Measurements from ENCODE around the gene MBD5. TPM values are rescaled to one million over a fixed set of nuclear protein-coding genes. Genes with fewer than 3 reads are reported as not detected.

The MBD5 gene
- total RNA-seq, 1 donor from 2014 or later = 4.1 TPM

DNA sequence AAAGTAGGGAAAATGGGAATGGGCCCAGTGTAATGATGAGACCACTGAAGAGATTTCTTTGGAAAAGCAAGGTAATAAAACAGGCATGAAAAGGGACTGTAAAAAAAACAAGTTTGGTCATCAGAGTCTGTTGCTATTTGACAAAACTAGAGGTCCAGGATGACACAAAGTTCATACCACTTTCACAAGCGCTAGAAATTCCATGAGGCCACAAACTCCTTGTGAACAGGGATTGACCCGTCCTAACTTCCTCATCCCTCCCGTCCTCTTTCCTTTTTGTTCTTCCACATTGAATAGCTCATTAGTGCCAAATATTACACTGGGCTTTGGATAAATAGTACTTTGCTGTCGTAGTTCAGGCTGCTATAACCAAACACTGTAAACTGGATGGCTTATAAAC lies 434.9 kb downstream of the MBD5 start:
- no peak for DNase-seq (ENCODE audit: low read depth in 2 of 2)

GRCh38 chr2:148458171-148458570 lies 437.3 kb downstream of the MBD5 start:
- no peak for DNase-seq (ENCODE audit: low read depth in 2 of 2)

DNA sequence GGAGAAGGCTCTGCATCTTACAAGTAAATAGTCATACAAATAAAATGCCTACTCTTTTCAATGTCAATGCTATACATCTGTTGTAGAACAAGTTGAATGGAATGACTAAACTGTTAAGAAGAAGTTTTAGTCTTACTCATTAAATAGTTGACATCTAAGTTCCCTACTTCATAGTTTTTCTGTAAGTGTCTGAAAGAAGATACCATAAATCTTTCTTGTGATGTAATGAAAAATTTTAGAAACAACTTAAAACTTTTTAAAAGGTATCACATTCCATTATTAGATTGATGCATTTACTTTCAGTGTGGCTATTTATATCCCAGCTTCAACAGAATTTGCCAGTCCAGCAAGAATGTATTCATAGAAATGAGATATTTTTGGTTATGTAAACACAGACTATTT lies 438.5 kb downstream of the MBD5 start:
- no peak for DNase-seq (ENCODE audit: low read depth in 2 of 2)

DNA sequence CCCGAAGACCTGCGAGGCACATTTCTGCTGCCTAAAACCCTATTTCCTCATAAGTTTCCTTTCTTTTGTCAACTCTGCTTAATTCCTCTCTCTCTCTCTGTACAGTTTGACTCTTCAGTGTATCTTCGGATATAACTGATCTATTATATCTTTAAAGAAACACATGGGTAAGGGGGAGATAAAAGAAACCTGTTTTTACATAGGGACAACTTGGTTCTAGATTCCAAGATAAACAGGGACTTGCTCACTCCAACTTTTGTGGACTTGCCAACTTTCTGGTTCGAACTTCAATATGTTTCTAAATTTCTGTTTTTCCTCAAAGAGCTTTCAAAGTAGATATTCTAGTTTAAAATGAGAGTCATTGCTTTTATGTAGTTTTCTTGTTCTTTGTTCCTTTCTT lies 441.0 kb downstream of the MBD5 start:
- no peak for DNase-seq (ENCODE audit: low read depth in 2 of 2)

DNA sequence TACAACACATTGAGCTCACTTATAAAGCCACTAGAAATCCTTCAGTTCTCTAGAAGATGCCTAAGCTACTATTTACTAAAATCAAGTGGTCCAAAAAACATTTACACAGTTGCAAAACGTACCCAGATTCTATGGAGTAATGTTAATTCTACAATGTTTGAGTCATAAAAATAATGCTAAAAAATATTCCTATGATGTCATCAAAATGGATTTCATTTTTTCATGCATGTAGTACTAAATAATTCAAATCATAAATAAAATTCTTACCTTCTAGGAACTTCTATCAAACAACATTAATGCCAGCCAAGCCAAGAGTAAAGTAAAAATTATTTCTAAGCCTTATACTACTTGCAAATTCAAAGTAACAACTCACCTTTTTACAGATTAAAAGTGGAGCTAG lies 454.7 kb downstream of the MBD5 start:
- no peak for DNase-seq (ENCODE audit: low read depth in 2 of 2)

DNA sequence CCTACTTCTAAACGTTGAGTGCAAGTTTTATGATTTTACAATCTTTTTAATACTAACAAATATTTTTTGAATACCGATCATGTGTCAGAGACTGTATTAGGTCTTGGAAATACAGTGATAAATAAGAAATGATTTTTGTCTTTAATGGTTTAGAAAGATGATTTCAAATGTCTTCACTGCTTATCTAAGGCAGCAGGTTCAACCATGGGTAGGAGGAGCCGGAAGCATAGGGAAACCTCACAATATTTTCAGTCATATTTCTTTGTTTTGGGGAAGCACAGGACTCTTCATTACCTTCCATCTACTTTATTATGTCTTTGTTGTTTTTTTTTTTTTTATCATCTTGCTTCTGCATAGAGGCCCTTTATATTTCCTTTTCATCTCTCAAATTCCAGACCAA lies 458.5 kb downstream of the MBD5 start:
- no peak for DNase-seq (ENCODE audit: low read depth in 2 of 2)

DNA sequence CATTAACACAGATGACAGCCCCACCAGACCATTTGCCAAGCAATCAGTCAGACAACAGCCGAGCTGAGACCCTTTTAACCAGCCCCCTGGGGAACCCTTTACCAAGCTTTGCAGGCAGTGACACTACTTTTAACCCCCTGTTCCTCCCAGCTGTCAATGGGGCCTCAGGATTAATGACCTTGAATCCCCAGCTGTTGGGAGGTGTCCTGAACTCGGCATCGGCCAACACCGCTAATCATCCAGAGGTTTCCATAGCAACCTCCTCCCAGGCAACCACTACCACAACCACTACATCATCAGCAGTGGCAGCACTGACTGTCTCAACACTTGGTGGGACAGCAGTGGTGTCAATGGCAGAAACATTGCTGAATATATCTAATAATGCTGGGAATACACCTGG lies 462.8 kb downstream of the MBD5 start:
- no peak for DNase-seq (ENCODE audit: low read depth in 2 of 2)

DNA sequence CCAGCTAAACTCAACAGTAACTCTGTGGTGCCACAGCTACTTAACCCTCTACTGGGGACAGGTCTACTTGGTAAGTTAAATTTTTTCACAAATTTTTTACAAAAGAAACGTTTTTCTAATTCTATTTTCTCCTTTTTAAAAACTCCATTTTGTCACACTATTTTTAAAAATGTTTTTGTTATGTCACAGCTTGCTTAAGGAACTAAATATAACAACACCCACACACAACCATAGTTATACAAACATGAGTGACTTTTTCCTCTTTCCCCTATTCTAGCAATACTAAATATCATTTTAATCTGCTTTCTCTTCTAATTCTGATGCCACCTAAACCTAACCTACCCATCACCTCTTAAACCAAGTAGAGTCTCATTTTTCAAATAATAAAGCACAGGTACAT lies 463.2 kb downstream of the MBD5 start:
- no peak for DNase-seq (ENCODE audit: low read depth in 2 of 2)

DNA sequence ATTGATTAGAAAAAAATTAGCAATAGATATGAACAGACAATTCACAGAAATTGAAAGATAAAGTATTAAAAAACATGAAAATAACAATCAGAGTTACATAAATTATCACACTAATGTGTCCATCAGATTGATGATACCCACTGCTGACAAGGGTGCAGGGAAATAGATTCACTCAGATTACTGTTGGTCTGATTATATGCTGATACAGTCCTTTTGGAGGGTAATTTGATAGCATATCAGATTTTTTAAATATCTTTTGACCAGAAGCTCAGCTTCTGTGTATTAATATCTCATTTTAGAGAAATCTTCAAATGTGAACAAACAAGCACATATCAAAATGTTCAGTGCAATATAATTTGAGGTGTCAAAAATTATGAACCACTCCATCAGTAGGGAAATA lies 465.8 kb downstream of the MBD5 start:
- DNase-seq (ENCODE audit: low read depth in 2 of 2) = no peak

DNA sequence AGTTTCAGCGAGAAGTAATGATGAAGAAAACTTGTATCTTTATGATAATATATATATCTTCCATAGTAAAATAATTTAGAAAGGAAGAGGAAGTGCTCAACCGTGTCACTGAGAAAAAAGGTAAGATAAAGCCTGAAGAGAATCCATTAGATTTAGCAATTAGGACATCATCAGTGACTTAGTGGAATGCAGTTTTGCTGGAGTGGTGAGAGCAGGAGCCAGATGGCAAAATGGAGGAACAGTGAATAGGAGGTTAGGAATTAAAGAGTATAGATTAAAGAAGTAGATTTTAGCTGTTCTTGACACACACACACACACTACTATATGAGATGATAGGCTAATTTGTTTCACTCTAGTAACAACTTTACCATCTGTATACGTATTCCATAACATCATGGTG lies 466.5 kb downstream of the MBD5 start:
- no peak for DNase-seq (ENCODE audit: low read depth in 2 of 2)

DNA sequence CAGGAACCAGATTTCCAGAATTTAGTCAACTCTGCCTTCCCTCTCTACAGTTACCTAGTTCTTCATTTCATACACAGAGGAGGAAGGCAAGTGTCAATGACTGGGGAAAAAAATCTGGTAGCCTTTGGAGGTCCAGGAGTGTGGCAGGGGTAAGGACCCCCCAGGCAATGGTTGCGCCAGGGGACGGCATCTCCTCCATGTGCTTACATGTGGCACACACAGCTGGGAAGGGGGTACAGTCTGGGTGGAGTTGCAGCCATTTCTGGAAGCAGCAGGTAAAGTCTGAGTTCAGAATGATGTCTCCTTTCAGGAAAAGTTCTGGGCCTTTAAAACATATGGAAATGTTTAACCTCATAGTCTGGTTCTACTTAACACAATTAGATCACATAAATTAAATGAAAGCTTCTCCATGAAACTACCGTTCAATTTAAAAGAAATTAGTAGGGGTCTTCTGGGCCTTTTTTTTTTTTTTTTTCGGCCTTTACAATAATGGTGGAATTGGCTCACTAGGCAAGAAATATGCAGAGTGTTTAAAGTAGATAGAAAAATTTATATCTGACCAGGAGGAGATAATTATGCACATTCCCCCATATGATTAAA lies 470.0 kb downstream of the MBD5 start:
- no peak for DNase-seq (ENCODE audit: low read depth in 2 of 2)

DNA sequence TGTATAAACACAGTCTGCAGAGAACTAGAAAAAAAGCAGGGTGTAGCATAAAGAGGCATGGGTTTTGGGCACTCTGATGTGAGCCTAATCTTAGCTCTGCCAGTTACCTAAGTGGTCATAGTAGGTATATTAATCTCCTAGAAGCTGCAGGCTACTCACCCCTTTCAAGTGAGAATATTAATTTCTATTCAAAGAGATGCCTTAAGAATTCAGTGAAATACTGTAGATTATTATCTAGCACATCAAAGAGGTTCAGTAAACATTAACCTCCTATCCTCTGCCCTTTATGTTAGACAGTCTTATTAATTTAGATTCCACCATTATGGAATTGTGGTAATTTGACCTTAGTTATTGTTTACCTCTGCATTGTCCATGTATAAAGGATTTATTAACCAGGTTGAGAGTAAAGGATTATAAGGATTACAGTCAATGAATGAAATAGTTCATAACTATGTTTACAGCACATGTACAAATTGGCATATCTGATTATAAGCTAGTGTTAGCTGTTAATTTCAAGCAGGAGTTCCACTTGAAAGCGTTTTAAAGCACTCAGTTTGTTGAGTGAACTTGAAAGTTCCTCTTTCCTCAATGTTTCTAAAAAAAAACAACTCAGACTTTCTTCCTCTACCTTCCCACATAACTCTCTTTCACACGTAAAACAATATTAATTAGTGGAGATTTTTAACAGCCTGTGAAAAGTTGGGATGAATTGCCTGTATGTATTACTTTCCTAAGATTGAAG lies 473.1 kb downstream of the MBD5 start:
- DNase-seq (ENCODE audit: low read depth in 2 of 2) = no peak

DNA sequence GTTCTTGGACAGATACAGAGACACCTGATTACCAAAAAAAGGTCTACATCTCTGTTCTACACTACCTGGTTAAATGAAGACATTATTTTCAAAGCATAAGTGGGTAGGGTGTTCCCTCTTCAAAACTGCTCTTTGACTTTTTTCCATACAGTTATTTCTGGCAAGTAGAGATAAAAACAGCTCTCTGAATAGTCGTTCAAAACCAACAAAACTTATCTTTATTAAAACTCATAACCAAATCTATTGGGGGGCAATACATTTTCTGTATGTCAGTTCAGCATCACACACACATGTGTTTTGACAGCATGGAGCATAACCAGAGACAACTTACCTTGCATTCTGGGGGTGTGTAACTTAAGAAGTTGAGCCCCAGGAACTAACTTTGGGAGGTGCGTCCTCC lies 474.7 kb downstream of the MBD5 start:
- DNase-seq (ENCODE audit: low read depth in 2 of 2) = no peak

DNA sequence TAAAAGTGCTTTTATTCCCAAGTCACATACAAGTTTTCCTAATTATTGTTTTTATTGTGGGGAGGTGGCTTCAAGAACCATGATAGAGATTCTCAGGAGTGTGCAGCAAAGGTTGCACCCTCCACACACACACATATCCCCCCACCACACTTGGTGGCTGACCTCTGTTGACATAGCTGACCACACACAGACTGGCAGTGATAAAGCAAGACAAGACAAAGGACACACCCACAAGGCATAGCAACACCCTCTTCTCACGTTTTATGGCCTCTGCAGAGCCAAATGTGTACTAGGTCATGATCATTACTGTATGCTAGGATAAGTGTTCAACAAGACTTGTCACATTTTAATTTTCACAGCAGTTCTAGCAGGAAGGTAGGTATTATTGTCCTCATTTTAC lies 480.7 kb downstream of the MBD5 start:
- DNase-seq (ENCODE audit: low read depth in 2 of 2) = no peak

DNA sequence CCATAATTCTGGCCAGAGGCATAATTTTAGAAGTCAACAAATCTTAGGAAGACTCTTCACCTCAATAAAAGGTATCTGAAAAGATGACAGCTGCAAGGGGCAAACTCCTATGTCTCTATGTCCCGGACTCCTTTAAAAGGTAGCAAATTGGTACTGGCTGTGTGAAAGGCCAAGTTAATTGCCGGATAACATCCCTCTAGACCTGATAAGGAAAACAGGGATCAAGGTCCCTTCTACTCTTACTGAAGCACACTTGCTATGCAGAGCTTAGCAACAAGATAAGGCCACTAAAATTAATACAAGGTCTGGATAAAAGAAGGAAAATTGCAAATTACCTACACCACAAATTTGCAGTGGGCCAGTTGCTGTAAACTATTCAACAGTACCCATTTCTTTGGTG lies 482.6 kb downstream of the MBD5 start:
- DNase-seq (ENCODE audit: low read depth in 2 of 2) = no peak

DNA sequence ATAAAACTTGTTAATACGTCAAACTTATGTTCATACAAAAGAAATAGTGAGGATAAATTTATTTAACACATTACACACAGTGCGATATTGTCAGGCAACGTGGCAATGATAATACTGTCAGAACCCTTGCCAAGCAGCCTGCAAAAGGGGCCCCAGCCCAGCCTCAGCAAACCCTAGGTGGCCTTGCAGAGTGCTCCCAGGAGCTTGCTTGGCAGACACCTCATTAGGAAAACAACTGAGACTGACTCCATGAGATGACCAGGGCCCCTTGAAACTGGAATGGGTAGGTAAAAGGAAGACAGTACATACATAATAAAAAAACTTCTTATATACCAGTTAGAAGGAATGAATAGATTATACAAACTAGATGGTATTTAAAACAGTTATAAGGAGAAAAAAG lies 487.1 kb downstream of the MBD5 start:
- DNase-seq (ENCODE audit: low read depth in 2 of 2) = no peak

- DNase-seq (ENCODE audit: low read depth in 2 of 2) = no peak
Measured at GRCh38 chr2:148508878-148509287, 488.0 kb downstream of the MBD5 start.

DNA sequence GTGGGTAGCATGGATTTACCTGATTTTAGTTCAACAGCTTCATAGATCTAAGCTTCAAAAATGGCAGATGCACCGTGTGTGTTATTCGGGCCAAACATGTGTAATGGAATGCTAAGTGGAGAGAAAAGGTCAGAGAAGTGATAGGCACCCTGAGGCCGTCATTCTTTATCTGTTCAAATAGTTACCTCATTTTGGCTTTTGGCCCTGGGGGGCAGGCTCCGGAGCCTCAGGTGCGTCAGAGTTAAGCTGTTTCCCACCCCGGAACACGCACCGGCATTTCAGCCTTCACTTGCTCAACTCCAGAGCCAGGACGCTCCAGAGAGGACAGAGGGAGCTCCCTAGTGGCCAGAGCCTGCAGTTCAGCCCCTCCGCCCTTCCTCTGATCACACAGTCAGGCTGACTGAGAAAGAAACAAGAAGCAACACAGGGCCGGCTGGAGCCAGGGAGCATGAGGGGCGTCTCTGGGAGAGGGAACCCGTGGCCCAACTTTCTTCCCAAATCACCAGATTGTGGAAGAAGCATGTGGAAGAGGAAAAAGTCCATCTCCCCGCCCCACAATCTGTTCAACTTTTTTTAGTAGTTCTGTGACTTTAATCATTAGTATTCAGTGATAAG lies 488.5 kb downstream of the MBD5 start:
- peak; percentile 38 to 76 for DNase-seq (ENCODE audit: low read depth in 2 of 2)

DNA sequence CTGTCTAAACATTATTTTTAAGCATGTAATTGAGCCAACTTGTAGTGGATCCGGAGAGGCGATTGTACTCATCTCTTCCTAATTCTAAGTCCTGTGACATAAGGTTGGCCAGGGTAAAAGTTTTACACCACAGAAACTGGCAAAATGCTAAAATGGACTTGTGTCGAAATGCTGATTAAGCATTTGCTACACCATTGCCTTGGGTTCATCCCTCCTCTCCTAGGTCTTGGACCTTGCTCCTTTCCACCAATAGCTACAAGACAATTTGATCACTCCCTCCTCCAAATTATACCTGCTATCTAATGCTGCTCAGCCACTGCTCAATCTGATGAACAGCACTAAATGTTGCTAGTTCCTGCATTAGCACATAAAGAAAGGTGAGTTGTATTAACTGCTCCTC lies 491.0 kb downstream of the MBD5 start:
- no peak for DNase-seq (ENCODE audit: low read depth in 2 of 2)

DNA sequence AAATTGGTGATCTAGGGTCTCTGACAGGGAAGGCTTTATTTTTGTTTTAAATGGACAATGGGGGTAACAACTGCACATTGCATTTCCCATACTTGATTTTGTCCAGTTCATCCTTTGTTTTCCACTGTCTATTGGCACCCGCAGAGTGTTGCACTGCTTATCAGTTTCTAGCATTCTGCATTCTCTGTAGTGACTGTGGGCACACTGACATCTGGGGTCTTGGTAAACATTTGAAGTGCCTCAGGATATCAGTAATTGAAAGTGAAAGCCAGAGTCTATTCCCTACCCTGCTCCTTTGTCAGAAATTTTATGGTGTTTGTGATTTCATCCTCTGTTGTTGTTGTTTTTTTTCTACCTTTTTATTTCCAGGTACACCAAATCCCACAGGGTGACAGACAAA lies 491.6 kb downstream of the MBD5 start:
- no peak for DNase-seq (ENCODE audit: low read depth in 2 of 2)

GRCh38 chr2:148513427-148513826 lies 492.5 kb downstream of the MBD5 start:
- DNase-seq (ENCODE audit: low read depth in 2 of 2) = no peak

GRCh38 chr2:148515120-148515519 lies 494.2 kb downstream of the MBD5 start:
- DNase-seq (ENCODE audit: low read depth in 2 of 2) = no peak

- peak in 1 of 2 donors; percentile 19 for DNase-seq (ENCODE audit: low read depth in 2 of 2)
Measured at GRCh38 chr2:148515976-148516375, 495.1 kb downstream of the MBD5 start.

Measured in dermis microvascular lymphatic vessel endothelial cell (primary cell).